GM19025 (cell line): Measurements from ENCODE around the gene RB1.

Experiments used
- ATAC-seq: cut with Tn5 transposase; IDR thresholded peaks from one replicate; pipeline ENCODE4 v1.9.1; 2021; ENCODE audit warnings: mild to moderate bottlenecking, low read depth, moderate library complexity; ENCODE audit not compliant: unreplicated experiment

The RB1 gene

DNA sequence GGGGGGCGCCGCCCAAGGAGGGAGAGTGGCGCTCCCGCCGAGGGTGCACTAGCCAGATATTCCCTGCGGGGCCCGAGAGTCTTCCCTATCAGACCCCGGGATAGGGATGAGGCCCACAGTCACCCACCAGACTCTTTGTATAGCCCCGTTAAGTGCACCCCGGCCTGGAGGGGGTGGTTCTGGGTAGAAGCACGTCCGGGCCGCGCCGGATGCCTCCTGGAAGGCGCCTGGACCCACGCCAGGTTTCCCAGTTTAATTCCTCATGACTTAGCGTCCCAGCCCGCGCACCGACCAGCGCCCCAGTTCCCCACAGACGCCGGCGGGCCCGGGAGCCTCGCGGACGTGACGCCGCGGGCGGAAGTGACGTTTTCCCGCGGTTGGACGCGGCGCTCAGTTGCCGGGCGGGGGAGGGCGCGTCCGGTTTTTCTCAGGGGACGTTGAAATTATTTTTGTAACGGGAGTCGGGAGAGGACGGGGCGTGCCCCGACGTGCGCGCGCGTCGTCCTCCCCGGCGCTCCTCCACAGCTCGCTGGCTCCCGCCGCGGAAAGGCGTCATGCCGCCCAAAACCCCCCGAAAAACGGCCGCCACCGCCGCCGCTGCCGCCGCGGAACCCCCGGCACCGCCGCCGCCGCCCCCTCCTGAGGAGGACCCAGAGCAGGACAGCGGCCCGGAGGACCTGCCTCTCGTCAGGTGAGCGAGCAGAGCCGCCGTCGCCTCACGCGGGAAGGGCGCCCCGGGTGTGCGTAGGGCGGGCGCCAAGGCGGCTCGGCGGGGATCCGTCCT lies at the start of gene RB1:
Gene RB1, plus strand, starts transcription at position 393 of the 784 bp plus-strand sequence. Its CDS starts 162 bp downstream, at position 555.
- ATAC-seq, result peak; percentile 82

DNA sequence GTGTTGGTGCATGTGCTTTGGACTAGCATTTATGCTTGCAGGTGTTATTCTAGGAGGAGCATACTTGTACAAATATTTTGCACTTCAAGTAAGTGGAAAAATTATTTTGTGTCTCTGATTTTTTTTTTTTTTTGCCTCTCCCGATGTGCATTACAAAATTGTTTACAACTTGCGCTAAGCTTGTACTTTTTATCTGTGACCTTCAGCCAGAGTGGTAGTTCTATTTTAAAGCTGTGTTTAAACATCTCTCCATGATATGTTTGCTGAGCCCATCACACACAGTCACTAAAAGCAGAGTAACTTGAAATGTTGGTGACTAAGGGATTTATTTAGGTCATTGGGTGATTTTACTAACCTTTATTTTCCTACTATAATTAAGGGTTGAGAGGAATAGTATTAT lies 49.7 kb upstream of the RB1 start:
- ATAC-seq, result no peak

DNA sequence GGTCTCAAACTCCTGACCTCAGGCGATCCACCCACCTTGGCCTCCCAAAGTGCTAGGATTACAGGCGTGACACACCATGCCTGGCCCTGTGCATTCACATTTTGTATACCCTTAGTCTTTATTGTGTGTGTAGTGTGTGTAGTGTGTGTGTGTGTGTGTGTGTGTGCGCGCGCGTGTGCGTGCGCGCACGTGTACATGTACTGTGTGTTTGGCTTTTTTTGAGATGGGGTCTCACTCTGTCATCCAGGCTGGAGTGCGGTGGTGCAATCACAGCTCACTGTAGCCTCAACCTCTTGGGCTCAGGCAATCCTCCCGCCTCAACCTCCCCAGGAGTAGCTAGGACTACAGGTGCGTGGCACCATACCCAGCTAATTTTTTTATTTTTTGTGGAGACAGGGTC lies 48.5 kb upstream of the RB1 start:
- no peak for ATAC-seq

DNA sequence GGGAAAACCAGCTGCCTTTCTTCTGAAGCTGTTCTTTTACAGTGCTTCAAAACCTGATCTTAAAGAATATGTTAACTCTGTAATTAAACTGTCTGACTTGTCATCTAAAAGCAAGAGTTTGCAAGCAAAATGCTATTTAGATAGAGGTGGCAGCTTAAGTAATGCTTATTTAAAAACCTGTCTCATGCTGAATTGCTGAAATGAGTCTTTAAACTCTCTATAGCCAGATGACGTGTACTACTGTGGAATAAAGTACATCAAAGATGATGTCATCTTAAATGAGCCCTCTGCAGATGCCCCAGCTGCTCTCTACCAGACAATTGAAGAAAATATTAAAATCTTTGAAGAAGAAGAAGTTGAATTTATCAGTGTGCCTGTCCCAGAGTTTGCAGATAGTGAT lies 47.6 kb upstream of the RB1 start:
- ATAC-seq, result no peak

DNA sequence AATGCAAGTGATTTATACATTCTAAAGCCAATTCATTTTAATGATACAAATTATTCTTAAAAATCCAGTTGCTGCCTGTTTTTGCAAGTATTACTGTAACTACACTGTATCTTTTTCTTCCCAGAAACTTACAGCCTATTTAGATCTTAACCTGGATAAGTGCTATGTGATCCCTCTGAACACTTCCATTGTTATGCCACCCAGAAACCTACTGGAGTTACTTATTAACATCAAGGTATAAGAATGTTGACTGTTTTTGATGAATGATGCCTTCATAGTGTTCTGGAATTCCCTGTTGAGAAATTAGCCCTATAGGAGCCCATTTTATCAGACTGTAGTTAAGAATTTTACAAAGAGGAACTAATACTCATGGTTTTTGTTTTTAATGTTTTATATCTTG lies 45.5 kb upstream of the RB1 start:
- ATAC-seq, result no peak

DNA sequence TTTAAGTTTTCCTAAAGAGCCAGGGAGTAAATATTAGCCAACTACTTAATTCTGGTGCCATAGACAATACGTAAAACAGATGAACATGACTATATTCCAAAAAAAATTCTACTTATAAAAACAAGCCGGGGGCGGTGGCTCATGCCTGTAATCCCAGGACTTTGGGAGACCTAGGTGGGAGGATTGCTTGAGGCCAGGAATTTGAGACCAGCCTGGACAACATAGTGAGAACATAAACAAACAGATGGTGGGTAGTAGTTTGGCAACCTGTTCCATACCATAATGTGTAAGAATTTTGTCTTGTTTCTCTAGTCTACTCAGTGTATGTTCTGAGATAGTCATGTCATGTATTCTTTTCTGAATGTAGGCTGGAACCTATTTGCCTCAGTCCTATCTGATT lies 45.1 kb upstream of the RB1 start:
- no peak for ATAC-seq

DNA sequence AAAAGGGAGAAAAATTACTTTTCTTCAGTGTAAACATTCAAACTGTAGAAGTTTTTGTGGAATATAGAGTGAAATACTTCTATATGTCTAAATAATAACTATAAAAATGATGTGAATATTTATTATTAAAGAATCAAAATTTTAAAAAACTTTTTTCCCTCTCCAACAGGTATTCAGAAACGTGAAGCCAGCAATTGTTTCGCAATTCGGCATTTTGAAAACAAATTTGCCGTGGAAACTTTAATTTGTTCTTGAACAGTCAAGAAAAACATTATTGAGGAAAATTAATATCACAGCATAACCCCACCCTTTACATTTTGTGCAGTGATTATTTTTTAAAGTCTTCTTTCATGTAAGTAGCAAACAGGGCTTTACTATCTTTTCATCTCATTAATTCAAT lies 42.6 kb upstream of the RB1 start:
- no peak for ATAC-seq

DNA sequence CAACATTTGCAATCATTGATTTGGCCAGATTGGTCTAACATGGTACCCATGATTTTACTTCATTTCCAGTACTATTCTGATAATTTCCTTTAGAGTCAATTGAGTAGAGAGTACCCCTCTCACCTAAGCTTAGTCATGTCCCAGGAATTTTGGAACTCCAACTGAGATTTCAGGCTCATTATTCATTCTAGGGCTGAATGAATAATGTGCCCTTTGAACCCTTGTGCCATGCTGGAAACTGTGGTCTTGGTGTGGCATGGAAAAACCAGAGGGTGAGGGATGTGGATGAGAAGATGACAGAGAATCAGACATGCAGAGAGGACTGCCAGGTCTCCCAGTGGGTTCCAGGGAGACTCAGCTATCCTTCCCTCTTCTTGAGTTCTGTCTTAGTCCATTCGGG lies 40.4 kb upstream of the RB1 start:
- no peak for ATAC-seq

DNA sequence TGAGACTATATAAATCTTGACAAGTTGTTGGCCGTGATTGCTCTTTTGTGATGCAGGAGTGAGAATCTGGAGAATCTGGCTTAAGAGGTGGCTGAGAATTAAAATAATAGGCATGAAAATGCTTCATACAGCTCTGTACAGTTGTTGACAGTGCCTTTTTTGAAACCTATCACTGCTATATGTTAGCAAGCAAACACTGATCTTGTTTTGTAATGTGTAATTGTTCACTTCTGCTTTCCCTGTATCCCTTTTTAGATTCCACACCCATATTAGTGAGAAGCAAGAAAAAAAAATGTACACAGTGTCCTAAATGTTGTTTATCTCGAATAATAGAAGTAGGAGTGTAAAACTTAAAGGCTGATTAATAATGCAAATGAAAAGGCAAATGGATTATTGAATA lies 39.5 kb upstream of the RB1 start:
- ATAC-seq, result no peak

DNA sequence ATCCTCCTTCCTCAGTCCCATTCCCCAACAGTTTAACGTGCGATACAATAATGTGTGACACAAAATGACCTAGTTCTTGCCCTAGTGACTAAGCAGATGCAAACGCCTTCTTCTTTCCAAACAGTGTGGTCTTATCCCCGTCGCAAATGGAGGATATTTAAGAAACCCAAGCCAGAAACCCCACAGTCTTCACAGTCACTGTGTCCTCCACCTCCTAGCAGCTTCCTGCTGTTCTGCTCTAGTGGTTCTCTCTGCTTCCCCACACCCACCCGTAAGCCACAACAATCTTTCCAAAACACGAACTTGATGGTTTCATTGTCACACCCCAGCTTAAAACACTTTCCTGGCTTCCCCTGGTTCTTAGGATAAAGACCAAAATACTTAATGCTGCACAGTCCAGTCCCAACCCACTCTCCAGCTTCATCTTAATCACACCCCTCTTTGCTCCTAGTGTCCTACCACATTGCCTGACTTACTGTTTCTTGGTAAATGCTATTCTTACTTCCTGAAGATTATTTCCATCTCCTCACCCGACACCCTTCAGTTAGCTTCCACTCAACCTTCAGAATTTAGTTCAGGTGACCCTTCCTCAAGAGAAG lies 38.2 kb upstream of the RB1 start:
- ATAC-seq, result no peak

DNA sequence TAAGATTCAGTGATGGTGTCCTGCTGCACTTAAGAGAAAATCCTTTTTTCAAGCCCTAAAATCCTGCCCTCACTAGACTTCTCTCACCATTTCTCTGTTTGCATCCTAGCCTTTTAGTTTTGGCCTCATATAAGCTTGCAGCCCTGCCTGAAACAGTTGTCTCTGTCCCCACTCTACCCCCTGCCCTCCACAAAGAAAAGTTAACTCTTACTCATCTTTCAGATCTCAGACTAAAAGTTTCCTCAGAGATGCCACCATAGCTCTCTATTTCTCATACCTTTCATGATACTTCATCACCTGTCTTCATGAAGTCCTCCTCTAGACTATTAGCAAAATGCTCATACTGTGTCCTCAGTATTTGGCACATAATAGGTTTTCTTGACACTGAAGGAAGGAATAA lies 37.4 kb upstream of the RB1 start:
- ATAC-seq, result no peak

DNA sequence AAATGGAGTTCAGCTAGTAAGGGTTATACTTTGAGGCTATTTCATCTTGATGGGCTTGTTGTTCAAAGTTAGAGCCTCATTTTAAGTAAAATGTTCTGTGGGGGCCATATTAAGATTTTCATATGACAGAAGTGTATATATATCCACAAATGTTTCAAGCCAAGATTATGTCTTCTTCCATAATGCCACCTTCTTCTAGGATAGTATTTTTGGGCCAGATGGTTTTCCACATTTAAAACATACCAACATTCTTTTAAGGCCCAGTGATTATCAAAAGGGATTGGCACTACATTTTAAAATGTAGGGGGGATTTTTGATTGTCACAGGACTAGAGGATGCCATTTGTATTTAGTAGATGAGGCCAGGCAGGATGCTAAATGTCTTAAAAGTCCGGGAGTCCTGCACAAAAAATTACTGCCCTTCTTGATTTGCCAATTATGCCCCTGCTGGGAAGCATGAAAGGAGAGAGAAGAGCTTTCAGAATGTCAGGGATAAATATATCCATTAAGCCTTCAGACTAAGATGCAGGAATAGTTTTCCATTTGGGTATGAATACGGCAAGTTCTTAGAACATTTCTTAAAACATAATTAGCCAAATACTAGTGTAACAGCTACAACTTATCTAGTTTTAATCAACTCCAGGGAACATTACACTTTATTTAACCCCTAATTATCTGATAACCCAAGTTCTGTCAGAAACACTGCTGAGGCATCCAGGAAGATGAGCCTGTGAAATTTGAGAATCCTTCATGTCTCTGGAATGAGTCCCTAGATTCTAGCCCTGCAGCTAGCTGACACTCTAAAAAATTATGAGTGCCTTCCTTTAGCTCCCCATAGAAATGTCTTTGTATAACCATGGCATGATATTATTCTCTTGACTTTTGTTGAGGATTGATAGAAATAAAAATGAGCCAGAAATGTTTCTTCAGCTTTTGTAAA lies 36.6 kb upstream of the RB1 start:
- no peak for ATAC-seq

DNA sequence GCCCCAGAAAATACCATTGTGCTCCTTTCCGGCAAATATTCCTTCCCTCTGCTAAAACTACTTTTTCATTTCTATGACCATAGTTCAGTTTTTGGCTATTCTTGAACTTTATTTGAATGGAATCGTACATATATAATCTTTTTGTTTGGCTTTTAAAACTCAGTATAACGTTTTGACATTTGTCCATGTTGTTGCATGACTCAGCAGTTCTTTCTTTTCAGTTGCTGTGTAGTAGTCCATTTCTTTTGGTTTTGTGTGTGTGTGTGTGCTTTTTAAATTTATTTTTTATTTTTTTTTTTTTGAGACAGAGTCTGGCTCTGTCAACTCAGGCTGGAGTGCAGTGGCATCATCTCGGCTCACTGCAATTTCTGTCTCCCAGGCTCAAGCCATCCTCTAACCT lies 35.5 kb upstream of the RB1 start:
- ATAC-seq, result no peak

DNA sequence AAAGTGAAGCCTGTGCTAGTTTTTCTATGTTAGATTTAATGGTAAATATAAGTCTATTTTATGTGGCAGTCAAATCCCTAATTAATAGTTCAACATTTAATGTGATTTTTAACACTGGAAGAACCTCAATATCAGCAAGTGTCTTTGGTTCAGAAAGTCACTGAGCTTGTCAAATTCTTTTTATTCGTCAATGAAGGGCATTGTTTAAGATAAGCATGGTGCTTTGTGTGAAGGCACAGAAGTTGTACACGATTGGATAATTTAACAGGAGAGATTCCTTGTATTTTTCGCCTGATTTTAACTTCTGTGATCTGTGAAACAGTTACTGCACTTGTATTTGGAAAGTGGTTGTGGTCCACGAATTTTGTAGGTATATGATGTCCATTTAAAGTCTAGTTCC lies 30.2 kb upstream of the RB1 start:
- ATAC-seq, result no peak

DNA sequence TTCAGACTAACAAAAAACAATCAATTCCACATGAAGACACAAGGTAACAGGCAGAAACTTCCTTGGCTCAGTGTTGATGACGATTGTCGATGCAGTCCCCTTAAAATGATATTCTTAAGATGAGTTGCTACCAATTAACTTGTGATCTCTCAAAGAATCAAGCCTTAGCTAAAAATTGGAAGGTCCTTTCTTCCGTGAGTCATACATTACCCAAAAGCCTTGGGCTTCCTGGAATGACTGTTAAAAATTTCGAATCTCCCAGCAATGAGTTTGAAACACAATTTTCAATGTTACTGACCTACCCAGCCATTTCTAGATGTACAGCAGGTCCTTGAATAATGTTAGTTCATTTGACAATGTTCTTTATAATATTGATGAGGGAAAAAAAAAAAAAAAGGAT lies 28.0 kb upstream of the RB1 start:
- no peak for ATAC-seq

DNA sequence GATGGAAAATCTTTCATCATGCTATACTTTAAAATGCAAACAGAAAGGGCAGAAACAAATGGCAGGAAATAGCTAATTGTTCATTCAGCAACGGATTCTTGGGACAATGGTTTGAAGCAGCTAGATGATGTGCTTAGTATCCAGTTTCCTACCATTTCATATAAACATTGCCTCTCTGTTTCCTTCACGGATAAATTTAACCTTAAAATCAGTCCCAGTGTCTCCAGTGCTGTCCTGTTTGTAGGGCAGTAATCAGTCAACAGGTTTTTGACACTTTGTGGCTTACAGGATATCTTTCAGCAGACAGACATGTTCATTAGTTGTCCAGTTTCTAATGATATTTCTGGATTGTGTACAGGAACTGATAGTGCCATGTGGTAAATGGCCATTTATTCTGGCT lies 24.7 kb upstream of the RB1 start:
- no peak for ATAC-seq

DNA sequence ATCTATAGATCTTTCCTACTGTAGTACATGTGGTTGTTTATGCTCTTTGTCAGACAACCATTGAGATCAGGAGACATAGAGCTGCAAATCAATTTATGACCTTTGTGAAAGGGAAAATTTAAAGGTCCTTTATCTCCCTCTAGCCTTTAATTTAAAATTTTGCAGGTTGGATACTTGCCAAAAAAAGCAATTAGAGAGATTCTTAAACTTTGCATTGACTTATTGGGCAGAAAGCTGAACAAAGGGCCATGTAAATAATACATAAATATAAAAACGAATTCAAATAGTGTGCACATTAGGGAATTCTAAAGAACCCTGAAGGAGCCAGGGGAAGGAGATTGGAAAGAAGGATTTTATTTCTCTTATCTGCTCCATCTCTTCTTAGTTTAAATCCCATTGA lies 22.0 kb upstream of the RB1 start:
- ATAC-seq, result no peak

DNA sequence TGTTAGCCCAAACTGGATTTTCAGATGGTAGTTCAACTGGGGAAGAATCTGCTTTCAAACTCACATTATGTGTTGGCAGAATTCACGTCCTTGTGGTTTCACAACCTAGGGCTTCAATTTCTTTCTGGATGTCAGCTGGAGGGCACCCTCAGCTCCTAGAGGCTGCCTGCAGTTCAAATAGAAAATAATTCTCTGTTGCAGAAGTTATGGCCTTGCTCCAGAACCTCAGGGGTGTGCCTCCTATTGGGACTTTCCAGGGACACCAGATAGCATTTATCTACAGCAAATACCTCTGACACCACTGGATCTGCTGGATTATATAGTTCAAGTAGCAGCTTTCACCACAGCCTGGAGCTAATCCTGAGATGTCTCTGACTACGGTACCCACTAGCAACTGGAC lies 11.8 kb upstream of the RB1 start:
- ATAC-seq, result no peak

DNA sequence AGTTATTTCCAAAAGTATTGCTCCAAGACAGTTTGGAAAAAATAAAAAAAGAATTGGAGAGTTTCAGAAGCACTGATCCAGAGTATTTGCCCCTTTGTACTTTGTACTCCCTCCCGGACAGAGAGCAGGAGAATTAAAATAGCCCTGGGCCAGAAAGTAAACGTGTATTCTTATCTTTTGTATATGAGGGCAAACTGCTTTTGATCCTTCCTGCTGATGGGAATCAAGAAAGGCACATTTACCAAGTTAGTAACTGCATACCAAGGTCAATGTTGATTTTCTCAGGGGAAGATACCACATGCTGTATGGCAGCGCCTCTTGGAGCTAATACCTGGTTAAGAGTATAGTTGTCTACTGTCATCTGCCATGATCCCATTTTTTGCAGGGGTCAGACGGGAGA lies 10.9 kb upstream of the RB1 start:
- no peak for ATAC-seq

DNA sequence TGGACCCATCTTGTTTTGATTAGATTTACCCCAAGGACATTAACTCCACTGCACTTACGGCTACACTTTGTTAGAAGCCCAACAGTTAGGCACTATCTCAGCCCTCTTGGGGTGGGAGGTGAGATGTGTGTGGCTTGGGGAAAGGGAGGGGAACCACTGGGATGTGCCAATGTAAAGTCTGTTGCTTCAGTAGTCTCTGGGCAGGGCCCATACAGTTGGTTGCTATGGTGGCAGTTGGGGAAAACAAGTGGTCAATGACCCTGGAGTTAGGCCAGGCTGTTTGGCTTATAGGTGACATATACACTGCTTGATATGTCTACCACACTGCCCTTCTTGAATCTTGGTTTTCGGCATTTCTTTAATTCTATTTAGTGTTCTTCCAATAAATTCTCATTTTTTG lies 8.9 kb upstream of the RB1 start:
- ATAC-seq, result no peak

DNA sequence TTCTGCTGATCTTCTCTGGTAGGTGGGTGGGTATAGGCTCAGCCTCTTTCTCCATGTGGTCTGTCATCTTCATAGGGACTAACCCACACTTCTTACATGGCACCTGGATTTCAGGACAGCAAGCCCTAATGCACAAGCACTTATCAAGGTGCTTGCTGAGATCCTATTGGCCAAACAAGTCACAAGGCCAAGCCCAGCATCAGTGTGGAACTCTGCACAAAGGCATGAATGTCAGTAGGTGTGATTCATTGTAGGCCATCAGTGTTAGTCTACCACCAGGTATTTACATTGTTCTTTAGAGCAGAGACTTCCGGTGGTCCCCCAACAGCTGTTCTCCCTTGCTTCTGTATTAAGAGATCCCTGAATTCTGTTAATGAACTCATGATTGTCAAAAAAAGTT lies 8.3 kb upstream of the RB1 start:
- no peak for ATAC-seq
